Activated CD8-positive, alpha-beta memory T cell treated with anti-CD3 and anti-CD28 coated beads for 24 hours (primary cell): ENCODE measurements around the gene TMEM176A.
"Not testable (repeated sequence)": the region's sequence is repeated elsewhere in the genome, so short reads cannot be mapped to it uniquely, and the experiment has no call there.

ENCODE experiments used
- DNase-seq: peaks from one replicate; pipeline ENCODE4 v3.0.0-alpha.2; 2020

TMEM176A gene

DNA sequence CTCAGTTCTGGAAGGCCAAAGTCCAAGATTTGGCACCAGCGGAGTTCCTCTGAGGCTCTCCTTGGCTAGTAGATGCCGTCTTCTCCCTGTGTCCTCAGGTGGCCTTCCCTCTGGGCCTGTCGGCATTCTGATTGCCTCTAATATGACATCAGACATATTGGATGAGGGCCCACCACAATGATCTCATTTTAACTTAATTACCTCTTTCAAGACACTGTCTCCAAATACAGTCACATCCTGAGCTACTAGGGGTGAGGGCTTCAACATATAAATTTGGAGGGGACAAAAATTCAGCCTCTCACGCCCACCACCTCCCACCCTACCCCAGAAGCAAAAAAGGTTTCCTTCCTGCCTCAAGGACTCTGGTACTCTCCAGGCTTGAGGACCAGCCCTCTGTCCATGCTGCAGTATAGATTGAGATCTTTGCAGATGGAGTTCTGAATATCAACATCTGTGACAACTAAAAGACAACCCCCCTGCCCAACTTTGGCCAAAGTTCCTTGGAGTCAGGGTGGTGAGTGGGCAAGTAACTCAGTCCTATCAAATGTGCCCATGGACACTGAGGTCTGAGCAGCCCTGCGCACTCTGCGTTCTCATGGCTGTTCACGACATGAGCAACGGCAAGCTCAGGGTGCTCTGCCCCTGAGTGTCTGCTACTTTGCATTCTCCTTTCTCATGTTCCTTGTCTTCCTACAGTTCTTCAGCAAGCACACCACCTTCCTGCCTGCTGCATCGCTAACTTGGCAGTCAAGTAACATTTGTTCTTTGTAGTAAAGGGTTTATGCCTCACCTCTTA lies 11.9 kb upstream of the TMEM176A start:
- no peak for DNase-seq

DNA sequence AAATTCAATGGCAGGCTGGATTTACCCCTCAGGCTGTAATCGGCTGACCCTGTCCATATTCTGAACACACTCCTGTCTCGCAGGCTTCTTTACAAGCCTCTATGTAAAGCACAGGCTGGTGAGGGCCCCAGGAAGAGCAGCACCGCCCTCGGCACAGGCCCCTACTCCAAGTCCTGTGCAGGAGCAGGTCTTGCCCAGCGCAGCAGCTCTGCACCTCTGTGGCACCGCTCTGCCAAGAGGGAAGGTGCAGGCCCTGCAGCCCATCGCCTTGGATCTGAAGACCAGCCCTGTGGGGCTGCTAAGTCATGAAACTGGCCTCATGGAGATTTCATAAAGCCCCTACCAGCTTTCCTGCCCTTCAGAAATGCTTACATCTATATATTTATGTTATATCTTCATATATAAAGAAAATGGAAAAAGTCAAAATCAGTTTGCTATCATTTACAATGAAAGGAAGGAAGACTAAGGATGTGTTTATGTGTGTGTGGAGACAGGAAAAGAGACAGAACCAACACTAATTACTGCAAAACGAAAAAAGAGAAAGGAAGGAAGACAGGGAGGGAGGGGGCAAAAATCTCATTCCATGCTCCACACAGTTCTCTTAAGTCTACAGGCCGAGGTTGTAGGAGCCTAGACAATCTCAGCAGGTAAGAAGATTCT lies 10.0 kb upstream of the TMEM176A start:
- no peak for DNase-seq

DNA sequence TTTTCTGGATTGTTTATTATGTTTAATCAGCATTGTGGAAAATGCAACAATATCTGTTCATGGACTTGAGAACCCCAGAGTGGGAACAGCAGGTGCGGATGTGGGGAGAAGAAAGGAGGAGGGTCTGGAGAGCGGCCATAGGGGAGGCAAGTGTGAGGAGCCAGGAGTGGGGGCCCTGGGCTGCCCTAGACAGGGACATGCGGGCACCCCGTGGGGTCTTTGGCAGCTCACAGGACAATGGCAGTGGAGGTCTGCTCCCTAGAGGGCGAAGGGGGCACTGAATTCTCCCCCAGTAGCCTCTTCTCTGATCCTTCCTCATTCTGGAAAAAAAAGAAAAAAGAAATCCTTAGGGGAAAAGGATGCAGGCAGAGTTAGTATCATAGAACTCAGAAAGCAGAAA lies 9.3 kb upstream of the TMEM176A start:
- DNase-seq, result no peak

DNA sequence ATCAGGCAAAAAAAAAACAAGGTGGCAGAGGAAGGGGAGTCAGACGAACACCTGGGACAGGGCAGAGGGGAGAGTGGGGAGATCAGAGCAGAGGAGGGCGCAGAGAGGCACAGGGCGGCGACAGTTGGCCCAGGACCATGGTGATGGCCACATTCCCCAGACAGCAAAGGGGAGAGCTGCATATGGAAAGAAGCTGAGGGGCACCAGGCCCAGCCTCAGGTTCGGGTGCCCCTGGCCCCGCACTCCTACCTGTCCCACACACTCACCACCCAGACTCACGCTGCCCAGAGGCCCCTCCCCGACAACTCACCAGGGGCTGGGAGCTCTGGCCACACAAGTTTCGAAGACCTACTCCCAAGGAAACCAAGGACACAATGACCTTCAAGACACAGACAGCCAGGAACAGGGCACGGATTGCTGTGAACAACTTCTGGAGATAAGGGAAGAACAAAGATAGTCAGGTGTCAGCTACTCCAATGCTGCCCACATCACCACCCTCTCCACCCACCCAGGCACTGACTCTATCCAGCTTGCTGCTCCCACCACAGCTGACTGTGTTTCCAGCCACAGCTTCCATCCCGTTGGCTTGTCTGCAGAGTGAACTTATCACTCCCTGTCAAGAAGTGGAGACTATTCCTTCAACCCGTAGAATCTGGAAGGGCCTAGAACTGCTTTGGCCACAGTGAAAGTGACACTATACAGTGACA lies 8.7 kb upstream of the TMEM176A start:
- no peak for DNase-seq

DNA sequence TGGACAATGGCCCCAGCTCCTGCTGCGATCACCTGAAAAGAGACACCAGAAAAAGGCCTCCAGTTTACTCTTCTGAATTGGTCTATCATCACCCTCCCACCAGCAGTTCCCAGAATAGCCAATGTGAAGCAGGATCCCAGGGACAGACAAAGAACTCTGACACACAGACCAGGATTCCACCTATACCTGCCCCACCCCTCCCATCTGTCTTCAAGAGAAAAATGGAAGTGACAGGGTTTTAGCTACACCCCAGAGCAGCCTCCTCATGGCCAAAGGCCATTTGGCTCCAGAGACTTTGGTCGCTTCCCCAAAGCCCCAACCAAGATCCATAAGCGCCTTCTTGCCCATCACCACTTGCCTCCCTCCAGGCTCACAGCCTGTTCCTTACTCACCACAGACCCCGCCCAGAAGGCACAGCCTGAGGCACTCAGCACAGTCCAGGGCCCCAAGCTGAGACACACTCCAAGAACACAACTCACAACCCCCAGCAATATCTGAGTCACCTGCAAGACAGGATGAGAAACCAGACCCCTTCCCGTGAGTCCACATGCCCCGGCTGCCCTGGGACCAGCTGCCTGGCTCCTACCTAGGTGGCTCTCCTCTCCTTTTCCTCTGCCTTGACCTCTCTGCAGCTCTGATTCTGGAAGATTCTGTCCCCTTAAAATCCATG lies 6.9 kb upstream of the TMEM176A start:
- DNase-seq, result no peak

DNA sequence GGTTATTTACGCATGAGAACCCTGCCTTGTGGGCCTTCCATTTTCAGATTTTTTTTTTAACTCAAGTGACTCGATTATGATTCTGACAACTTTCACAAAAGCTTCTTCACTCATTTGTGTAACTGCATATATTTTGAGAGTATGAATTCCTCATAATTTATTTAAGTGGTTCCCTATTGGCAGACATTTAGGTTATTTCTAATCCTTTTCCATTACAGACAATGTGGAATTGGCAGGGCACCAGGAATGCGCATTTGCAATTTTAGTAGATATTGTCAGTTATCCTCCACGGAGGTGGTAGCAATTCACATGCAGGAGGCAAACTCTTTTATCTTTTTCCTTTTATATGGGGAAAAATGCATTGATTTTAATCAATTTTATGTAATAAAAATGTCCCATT lies 2.9 kb upstream of the TMEM176A start:
- DNase-seq, result no peak

DNA sequence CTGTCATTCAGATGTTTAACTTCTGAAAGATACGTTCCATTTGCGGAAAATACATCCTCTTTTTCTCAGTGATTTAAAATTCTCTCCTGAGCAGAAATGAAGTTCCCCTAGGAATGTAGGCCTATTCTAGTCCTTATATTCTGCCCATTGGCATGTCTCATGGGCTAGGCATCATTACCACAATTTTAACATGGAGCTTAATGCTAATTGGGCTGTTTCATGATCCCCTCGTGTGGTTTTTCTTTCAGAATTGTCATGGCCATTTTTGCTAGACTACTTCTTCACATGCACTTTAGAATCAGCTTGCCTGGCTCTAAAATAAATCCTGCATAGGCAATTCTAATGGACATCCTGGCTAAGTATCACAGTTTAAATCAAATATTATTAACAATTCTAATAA lies 1.4 kb upstream of the TMEM176A start:
- DNase-seq, result no peak

DNA sequence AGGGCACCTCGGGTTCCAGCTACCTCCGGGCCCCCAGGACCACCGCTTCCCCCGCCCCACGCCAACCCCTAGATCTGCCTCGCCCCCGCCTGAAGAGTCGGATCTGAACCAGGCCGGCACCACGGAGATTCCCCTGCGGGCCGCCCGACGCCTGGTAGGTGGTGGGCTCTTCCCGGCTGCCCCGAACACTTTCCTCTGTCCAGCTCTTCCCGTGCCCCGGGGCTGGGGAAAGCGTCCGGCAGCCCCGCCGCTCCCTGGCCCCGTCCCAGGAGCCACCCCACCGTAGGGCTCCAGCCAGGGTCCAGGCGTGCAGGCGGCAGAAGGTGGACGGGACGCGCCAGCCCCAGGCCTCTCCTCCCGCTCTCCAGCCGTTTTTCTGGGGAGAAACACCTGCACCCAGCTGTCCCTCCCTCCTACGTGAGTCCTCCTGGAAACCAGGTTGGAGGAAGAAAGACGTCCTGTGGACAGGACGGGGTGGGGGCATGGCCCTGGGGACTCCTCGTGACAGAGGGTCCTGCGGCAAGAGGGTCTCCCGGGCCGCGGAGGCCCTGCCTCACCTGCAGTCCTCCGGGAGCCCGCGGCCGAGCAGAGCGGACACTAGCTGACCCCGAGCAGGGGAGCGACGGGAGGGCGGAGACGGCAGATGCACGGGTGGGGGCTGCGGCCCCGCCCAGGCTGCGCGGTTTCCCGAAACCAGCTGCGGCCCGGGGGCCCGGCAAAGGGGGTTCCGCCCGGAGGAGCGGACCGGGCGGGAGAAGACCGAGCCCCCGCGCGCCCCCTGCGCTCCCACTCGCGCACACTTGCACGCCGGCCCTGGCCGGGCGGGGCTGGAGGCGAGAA lies 608 bp upstream of the TMEM176A start, which contains the start of gene TMEM176B:
Gene TMEM176B, minus strand, starts transcription at position 624 of the 840 bp plus-strand sequence. CDS start 3,795 bp downstream, outside the sequence.
- DNase-seq, result no peak

DNA sequence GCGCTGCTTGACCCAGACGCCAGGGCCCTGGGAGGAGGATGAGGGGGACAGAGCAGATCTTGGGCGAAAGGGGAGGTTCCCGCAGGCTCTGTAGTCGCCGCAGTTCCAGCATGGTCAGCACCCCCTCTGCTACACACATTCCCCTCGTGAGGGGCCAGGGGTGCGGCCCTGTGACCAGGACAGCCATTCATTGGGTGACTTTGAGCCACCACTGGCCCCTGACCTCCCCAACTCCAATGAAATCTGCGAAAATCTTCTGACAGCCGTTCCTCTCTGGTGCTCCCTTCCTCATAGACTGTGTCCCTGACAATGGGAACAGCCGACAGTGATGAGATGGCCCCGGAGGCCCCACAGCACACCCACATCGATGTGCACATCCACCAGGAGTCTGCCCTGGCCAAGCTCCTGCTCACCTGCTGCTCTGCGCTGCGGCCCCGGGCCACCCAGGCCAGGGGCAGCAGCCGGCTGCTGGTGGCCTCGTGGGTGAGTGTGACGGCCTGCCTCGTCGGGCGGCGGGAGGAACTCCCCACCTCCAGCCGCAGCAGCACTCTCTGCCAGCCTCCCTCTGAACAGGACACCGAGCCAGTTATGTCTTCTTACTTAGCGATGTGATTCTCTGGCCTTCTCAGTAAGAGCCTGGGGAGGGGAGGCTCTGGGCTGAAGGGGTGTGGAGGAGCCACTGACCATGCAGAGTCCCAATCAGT lies 825 bp downstream of the TMEM176A start:
- DNase-seq, result no peak

DNA sequence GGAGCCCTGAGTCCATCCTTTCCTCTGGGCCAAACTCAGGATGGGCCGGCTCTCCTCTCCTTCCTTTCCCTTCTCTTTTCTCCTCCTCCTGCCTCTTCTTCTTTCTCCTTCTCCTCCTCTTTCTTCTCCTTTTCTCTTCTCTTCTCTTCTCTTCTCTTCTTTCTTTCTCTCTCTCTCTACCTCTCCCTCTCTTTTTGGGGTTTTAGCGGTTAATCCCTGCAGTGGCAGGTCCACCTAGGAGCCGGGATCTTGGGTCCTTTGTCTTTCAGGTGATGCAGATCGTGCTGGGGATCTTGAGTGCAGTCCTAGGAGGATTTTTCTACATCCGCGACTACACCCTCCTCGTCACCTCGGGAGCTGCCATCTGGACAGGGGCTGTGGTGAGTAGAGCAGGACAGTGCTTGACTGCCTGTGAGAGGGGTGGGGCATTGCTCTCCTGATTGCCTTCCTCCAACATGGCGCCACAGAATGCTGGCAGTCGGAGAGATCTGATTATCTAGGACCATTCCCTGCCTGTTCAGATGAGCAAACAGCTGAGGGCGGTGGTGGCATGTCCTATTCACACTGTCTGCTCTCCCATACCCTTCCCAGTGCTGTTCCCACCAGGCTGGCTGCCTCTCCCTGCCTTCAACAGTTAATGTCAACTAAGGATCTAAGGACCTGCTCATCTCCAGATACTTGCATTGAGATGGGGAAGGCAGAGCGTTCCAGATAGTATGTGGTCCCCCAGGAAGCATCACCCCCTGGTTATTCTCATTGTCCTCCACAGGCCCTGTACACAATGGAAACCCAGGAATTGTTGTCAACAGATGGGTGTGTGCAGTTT lies 1.6 kb downstream of the TMEM176A start:
- DNase-seq, result no peak

DNA sequence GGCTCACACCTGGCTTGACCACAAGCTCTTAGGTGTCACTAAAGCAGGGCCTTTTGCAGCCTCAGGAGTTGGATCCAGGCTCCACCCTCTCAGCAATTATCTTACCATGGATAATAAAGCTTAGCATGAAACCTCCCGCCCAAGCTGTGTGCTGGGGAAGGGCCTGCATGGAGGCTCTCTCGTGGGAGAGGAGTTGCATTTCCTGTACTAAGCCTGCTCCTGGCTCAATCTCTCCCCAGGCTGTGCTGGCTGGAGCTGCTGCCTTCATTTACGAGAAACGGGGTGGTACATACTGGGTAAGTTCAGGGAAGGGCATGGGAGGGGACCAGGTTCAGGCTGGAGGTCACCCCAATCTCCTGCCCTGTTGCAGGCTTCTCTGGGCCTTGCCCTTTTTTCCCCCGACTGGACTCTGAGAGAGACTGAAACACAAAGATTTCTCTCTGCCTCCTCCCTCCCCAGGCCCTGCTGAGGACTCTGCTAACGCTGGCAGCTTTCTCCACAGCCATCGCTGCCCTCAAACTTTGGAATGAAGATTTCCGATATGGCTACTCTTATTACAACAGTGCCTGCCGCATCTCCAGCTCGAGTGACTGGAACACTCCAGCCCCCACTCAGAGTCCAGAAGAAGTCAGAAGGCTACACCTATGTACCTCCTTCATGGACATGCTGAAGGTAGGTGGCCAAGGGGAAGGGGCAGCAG lies 2.7 kb downstream of the TMEM176A start:
- no peak for DNase-seq

DNA sequence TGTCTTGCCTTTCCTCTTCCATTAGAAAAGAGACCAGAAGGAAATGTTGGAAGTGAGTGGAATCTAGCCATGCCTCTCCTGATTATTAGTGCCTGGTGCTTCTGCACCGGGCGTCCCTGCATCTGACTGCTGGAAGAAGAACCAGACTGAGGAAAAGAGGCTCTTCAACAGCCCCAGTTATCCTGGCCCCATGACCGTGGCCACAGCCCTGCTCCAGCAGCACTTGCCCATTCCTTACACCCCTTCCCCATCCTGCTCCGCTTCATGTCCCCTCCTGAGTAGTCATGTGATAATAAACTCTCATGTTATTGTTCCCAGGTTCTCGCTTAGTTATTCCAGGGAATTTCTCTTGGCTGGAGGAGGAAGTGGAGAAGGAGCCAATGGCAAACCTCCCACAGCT lies 4.2 kb downstream of the TMEM176A start:
- DNase-seq, result no peak

DNA sequence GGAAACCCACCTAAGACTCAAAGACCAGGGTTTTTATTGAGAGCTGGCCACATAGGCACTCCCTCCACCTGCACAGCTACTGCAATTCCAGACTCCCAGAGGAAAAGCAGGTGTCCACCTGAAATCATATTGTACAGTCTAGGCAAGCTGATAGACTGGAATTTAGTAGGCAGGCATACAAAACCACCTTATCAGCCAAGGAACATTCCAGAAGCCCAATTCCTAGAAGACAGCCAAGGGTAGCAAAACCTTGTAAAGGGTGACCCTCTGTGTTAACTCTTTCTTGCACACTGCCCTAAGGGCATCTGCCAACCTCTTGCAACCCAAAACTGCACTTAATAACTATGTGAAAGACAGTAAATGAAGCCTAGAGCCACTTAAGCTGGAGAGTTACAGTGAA lies 5.3 kb downstream of the TMEM176A start:
- no peak for DNase-seq

DNA sequence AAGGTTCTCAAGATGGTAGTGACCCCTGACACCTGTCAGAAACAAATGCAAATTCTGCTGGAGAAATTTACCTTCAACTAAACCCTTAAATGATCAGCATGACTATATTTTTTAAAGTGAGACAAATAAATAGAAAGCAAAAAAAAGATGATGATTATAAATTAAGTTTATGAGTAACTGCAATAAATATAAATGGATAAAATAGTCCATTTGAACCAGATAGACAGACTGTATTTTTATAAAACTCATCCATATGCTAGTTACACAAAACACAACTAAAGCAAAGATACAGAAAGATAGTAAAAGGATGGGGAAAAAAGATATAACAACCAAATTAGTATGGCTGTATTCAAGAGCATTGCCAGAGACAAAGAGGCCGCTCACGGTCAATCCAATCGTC lies 5.9 kb downstream of the TMEM176A start:
- DNase-seq, result no peak

DNA sequence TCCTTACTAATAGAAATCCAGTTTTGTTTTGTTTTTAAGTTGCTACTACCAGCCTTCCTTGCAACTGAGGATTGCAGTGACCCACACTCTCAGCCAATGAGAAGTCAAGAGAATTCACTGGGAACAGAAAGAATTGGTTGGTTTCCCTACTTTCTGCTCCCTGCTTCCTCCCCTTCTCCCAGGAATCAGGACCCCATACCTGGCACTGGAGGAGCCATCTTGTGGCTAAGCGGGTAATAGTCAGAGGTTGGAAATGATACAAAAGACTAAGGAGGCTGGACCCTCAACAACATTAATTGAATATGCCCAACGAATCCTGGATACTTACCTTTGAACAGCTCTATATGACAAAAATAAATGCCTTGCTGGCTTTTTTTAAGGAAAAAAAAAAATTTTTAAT lies 6.3 kb downstream of the TMEM176A start:
- no peak for DNase-seq

DNA sequence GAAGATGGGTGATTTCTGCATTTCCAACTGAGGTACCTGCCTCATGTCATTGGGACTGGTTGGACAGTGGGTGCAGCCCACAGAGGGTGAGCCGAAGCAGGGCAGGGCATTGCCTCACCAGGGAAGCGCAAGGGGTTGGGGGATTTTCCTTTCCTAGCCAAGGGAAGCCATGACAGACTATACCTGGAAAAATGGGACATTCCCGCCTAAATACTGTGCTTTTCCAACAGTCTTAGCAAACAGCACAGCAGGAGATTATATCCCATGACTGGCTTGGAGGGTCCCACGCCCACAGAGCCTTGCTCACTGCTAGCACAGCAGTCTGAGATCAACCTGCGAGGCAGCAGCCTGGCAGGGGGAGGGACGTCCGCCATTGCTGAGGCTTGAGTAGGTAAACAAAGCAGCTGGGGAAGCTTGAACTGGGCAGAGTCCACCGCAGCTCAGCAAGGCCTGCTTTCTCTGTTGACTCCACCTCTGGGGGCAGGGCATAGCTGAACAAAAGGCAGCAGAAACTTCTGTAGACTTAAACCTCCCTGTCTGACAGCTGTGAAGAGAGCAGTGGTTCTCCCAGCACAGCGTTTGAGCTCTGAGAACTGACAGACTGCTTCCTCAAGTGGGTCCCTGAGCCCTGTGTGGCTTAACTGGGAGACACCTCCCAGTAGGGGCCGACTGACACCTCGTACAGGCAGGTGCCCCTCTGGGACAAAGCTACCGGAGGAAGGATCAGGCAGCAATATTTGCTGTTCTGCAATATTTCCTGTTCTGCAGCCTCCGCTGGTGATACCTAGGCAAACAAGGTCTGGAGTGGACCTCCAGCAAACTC lies 7.3 kb downstream of the TMEM176A start:
- DNase-seq, result not testable (repeated sequence)

DNA sequence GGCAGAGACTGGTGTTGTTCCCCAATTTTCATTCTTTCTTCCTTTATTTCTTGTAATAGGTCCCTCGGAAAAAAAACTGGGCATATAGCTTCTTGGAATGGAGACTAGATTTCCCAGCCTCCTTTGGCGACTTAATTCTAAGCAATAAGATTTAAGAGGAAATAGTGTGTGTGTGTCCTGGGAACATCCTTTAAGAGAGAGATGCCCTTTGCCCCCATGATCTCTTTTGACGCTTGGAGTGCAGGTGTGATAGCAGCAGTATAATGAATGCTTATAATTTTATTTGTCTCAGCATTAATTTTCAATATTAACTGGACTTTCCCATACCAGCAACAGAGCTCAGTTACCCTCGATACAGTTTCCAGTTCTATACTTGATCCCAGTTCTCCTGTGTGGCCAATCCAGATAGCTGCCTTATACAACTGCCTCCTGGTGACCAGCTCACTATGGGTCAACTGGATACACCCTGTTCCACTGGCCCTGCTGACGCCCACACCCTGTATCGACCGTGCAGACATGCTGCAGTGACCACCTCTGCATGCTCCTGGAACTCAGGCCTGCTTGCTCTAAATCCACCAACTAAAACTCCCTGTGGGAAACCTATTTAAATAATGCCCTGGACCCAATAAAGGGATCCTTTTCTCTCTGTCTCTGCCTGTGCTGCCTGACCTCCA lies 13.9 kb downstream of the TMEM176A start:
- DNase-seq, result no peak

DNA sequence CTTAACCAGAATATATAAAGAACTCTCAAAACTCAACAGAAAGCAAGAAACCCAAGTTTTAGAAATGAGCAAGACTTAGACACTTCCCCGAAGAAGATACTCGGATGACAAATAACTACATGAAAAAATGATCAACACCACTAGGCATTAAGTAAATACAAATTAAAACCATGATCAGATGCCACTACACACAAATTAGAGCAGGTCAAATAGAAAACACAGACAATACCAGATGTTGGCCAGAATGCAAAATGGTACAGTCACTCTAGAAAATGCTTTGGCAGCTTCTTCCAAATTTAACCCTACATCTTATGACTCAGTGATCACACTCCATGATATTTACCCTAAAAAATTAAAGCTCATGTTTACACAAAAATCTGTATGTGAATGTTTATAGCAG lies 18.4 kb downstream of the TMEM176A start:
- no peak for DNase-seq

DNA sequence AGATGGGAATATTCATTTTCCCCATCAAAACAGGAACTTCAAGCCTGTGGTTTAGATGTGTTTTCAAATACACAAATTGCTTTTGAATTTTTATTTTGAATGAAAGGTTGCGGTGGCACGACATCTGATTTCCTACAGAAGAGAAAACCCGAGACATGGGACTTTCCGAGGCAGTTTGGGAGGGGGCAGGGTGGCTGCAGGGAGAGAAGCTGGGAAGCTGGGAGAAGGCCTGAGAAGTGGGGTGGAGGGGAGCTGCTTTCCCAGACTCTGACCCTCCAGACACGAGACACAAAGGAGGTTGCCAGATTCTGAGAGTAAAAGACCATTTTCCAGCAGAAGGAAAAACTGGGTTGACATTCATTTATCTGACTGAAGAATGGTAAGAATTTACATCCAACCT lies 19.6 kb downstream of the TMEM176A start:
- no peak for DNase-seq
